GM18951 (cell line): Measurements from ENCODE around the gene CEP164.

Experiments
- POLR2A ChIP-seq: IDR thresholded peaks from 4 replicates; pipeline ENCODE4 v1.6.1; 2011; ENCODE audit warnings: mild to moderate bottlenecking; ENCODE audit not compliant: insufficient read length, insufficient read depth; ENCODE audit errors: extremely low read depth
- in situ Hi-C: fragments of 300-500 bp; cut with MboI; formaldehyde crosslinking; loops from one replicate; pipeline ENCODE4 v1.12.0; 2022; ENCODE audit warnings: low sequenced_read_pairs, mixed read lengths, inconsistent platforms; ENCODE audit not compliant: unreplicated experiment

The CEP164 gene

GRCh38 chr11:117428186-117428855, 100.7 kb downstream of the CEP164 start:
- in situ Hi-C loops, result loop anchor here (10.0 kb wide), 1 partner anchor 376 kb away; no protein-coding TSS in a partner anchor
- TF ChIP-seq POLR2A, result no peak

GRCh38 chr11:117428856-117429229, 101.2 kb downstream of the CEP164 start:
- TF ChIP-seq POLR2A, result no peak
- in situ Hi-C loops, result loop anchor here (10.0 kb wide), 1 partner anchor 376 kb away; no protein-coding TSS in a partner anchor

DNA sequence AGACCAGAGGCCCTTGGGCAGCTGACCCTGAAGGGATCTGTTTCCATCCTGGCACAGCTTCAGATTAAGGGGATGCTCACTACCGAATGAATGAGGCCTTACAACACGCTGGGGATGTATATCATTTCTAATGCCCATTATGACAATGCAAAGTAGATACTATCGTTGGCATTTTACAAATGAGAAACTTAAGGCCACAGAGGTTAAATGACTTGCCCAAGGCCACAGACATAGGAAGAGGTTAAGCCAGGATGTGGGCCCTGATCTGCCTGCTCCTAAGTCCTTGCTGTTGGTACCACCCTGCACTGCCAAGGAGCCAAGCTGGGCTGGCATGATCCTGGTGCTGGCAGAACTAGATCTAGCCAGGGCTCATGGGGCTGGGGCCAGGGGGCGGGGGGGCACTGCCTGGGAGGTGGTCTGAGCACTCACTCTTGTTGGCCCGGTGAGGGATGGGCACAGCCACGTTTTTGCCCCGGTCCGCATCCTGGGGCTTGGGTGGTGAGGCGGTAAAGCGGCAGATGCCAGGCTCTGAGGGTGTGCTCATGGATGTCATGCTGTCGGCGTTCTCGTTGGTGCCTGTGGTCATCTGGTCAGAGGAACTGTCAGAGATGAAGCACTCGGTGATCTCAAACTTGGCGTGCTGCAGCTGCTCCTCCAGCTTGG, 102.8 kb downstream of the CEP164 start:
- no peak for TF ChIP-seq POLR2A
- in situ Hi-C loops, result no loop called here

- in situ Hi-C loops, result no loop called here
Measured at GRCh38 chr11:117431436-117431835, 103.8 kb downstream of the CEP164 start.

DNA sequence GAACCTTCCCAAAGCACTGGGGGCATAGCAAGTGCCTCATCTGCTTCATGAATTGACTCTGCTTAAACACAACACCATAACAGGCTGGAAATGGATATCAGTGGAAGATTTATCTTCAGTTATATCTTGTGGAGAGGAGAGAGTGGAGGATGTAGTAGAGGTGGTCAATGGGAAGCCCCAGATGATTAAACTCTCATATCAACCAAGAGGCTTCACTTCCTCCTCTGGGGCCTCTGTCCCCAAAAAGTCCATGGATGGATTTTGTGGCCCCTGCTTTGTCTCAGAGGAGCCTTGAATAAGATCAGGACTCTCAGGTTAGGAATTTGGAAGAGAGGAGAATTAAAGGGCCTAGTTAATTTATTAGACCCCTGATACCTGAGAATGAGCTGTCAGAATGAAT, 106.1 kb downstream of the CEP164 start:
- TF ChIP-seq POLR2A, result no peak
- in situ Hi-C loops, result no loop called here

More at GRCh38 chr11:117431436-117431835, 103.8 kb downstream of the CEP164 start:
- no peak for TF ChIP-seq POLR2A

GRCh38 chr11:117434481-117434880, 106.8 kb downstream of the CEP164 start:
- in situ Hi-C loops, result no loop called here
- TF ChIP-seq POLR2A, result no peak

GRCh38 chr11:117435326-117435725, 107.7 kb downstream of the CEP164 start:
- in situ Hi-C loops, result no loop called here
- TF ChIP-seq POLR2A, result no peak

DNA sequence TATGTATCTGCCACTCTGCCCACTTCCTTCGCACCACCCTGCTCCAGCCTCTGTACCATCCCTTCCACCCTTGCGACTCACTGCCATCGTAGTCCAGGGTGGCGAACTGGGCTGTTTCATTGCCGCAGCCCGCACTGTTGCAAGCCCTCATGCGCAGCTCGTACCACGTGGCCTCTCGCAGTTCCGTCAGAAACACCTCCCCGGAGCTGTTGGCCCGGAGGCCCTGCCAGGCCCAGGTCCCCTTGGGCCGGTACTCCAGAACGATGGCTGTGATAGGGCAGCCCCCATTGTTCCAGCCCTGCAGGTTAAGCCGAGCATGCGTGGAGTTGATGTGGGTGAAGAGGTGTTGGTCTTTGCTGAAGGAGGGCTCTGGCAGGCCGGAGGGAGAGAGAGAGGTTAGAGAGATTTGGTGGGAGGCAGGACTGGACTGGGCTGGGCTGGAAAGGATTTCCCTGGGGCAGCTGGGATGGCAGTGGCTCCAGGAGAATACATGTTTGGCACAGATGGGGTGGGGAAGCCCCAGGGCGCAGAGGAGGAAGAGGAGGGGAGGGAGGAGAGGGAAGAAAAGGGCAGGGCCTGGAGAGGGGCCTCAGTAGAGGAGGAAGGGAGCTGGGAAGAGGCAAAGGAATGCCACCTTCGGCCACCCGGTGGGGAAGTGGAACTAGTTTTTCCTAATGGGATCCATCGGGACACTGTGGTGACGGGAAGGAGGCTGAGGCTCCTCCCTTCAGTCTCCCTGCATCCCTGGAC, 109.6 kb downstream of the CEP164 start:
- in situ Hi-C loops, result no loop called here

GRCh38 chr11:117437791-117438130, 110.1 kb downstream of the CEP164 start:
- in situ Hi-C loops, result no loop called here
- TF ChIP-seq POLR2A, result no peak

More for the DNA sequence above, 109.6 kb downstream of the CEP164 start:
- TF ChIP-seq POLR2A, result no peak

- in situ Hi-C loops, result no loop called here
- TF ChIP-seq POLR2A, result no peak
Measured at GRCh38 chr11:117438371-117439000, 110.8 kb downstream of the CEP164 start.

DNA sequence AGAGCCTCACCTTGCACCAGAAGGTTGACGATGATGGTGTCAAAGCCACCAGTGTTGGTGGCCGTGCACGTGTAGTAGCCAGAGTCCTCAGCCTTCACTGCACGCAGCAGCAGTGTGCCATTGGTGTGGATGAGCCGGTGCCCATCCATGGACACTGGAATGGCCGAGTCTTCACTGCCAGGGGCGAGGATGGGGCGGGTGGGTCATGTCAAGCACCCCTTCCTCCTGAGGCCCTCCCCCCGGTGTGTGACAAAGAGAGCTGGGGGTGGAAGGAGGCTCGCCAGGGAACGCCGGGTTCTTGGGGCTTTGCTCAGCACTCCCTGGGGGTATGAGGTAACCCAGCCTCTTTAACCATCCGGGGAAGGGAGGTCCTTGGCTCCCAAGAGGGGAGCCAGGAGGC, 111.6 kb downstream of the CEP164 start:
- in situ Hi-C loops, result no loop called here
- no peak for TF ChIP-seq POLR2A

DNA sequence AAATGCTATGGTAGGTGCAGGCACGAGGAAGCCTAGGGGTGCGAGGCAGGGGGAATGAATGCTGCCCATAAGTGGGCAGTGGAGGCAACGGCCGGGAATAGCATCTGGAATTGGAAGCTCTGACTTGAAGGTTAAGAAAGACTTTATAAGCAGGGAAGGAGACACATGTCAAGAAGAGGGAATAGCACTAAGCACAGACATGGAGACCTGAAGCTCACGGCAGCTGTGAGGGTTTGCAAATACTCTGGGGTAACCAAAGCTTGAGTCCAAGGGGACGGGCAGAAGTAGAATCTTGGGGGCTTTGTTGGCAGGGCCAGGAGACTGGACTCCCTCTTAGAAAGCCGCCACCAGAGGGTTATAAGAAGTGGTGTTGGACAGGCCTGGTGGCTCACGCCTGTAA, 112.6 kb downstream of the CEP164 start:
- TF ChIP-seq POLR2A, result no peak
- in situ Hi-C loops, result no loop called here
